GM21515 (cell line): ENCODE results near the gene TSPY1.
"Not testable (repeated sequence)": the region's sequence is repeated elsewhere in the genome, so short reads cannot be mapped to it uniquely, and the experiment has no call there.

Source experiments
- ATAC-seq: cut with Tn5 transposase; IDR thresholded peaks from one replicate; pipeline ENCODE4 v1.9.1; 2021; ENCODE audit not compliant: unreplicated experiment

TSPY1 gene, protein sequence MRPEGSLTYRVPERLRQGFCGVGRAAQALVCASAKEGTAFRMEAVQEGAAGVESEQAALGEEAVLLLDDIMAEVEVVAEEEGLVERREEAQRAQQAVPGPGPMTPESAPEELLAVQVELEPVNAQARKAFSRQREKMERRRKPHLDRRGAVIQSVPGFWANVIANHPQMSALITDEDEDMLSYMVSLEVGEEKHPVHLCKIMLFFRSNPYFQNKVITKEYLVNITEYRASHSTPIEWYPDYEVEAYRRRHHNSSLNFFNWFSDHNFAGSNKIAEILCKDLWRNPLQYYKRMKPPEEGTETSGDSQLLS

DNA sequence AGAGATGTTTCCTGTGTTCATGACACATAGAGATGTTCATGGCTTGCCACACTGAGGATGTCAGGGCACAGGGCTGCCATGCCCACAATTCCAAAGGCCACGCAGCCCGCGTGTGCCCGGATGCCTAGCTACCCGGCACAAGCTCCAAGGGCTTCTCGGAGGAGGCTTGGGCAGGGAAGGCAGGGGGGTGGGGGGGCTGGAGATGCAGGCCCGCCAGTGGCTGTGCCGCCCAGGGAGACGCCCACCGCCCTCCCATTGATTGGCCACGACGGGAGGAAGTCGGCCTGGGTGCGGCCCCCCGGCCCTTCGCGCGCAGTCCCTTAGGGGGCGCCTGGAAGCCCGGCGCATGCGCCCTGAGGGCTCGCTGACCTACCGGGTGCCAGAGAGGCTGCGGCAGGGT, at the start of gene TSPY1:
Gene TSPY1, plus strand, starts transcription at position 301 of the 400 bp plus-strand sequence. Its CDS starts 46 bp downstream, at position 347.
- ATAC-seq, result not testable (repeated sequence)

DNA sequence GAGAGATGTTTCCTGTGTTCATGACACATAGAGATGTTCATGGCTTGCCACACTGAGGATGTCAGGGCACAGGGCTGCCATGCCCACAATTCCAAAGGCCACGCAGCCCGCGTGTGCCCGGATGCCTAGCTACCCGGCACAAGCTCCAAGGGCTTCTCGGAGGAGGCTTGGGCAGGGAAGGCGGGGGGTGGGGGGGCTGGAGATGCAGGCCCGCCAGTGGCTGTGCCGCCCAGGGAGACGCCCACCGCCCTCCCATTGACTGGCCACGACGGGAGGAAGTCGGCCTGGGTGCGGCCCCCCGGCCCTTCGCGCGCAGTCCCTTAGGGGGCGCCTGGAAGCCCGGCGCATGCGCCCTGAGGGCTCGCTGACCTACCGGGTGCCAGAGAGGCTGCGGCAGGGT, 20.2 kb downstream of the TSPY1 start, which contains the start of gene TSPY9:
Gene TSPY9, plus strand, starts transcription at position 301 of the 400 bp plus-strand sequence. Its CDS starts 46 bp downstream, at position 347.
- not testable (repeated sequence) for ATAC-seq

DNA sequence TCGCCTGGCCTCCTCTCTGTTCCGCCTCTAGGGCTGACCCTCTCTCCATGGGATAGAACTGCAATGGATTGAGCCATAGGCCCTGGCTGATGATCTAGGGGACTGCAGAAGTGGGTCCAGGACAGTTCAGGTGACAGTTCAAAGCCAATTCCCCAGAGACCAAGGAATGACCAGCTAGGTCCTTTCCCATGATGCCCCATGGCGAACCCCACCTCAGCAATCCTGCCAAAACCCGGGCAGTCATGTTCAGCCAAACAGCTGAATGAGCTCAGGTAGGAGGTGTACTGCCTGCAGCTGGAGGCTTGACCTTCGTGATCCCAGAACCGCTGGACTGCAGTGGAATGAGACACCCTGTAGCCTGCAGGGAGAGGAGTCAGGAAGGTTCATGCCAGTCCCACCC, 37.6 kb downstream of the TSPY1 start:
- not testable (repeated sequence) for ATAC-seq

DNA sequence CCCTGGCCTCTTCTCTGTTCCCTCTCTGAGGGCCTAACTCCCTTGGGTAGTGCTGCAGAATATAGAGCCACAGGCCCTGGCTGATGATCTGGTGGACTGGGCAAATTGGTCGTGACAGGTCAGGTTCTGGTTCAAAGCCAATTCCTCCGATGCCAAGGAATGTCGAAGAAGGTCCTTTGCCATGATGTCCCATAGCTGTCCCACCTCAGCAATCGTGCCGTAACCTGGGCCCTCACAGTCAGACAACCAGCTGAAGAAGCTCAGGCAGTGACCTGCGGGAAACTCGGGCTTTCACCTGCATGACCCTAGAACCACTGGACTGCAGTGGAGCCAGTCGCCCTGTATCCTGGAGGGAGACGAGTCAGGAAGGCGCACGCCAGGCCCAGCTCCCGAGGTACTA, 49.5 kb downstream of the TSPY1 start:
- ATAC-seq, result not testable (repeated sequence)
